GM21528 (cell line): ENCODE results near the gene EGF.

Experiments
- ATAC-seq: cut with Tn5 transposase; IDR thresholded peaks from one replicate; pipeline ENCODE4 v1.9.1; 2021; ENCODE audit warnings: mild to moderate bottlenecking, moderate library complexity; ENCODE audit not compliant: unreplicated experiment, low FRiP score

Gene EGF

DNA sequence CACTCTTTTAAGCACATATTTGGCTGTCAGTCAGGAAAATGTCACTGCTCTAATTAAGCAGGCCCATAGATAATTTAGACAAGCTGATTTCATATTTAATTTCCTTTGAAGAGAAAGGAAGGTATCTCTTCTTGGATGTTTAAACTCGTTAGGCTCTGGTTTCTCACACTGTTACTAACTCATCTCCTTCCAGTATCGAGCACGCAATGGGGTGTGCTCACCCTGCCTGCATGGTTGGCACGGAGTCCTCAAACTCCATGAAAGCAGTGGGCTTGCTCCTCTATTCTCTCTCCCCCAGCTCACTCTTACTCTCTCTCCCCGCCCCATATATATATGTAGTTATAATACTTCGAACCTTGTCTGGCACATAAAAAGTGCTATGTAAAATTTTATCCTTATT lies 76.9 kb downstream of the EGF start:
- ATAC-seq = no peak

DNA sequence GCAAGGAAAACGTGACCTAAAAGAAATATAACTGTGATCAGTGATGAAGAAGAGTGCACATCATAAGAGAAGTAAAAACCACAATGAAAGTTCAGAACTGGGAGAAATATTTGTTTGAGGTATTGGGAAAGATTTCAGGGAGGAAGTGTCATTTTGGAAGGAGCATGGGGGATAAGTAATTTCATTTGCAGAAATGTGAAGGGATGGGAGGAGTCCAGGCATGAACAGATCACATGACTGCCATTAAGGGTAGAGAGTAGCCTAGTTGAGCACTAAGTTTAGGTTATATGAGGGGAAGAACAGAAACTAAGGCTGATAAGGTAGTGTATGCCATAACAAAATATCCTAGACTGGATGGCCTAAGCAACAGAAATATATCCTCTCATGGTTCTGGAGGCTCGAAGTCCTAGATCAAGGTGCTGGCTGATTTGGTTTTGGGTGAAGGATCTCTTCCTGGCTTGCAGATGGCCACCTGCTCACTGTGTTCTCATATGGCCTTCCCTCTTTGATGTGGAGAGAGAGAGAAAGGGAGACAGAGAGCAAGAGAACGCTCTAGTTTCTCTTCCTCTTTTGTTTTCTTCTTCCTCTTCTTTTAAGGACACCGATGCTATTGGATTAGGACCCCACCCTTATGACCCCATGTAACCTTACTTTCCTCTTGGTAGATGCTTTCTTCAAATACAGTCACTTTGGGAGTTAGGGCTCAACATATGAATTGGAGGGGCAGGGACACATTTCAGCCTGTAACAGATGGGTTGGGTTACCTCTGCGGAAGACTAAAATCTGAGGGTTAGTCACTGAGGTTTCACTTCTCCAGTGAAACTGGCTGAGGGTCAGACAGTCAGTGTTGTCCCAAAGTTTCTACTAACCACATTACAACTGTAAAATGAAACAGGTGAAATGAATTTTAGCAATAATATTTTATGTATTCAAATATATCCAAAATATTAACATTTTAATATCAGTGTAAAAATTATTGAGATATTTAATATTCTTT lies 77.9 kb downstream of the EGF start:
- ATAC-seq = peak; percentile 94

DNA sequence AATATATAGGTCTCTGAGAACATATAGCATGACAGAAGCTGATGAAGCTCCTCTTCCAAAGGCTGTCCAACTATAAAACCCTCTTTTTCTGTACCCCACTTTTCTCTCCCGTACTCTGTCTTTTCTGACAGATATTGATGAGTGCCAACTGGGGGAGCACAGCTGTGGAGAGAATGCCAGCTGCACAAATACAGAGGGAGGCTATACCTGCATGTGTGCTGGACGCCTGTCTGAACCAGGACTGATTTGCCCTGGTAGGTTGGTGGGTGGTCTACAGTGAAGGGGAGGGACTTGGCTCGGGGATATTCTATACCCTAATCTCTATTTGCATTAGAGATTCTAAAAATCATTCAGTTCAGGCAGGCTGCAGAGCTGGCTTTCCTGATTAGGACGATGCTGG lies 80.4 kb downstream of the EGF start:
- no peak for ATAC-seq

DNA sequence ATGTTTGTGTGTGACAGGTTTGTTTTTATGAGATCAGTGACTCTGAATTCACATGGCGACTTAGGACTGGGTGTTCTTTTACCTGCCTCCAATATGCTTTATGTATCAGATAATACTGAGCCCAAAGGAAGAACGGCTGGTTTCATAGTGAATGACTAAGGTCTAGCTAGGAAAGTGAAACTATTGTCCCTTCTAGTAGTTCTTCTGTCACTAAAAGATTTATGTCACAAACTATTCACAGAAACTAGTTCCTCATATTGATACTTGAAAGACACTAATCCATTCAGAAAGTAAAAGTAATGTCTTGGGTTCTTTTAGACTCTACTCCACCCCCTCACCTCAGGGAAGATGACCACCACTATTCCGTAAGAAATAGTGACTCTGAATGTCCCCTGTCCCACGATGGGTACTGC lies 81.7 kb downstream of the EGF start:
- peak; percentile 69 for ATAC-seq

DNA sequence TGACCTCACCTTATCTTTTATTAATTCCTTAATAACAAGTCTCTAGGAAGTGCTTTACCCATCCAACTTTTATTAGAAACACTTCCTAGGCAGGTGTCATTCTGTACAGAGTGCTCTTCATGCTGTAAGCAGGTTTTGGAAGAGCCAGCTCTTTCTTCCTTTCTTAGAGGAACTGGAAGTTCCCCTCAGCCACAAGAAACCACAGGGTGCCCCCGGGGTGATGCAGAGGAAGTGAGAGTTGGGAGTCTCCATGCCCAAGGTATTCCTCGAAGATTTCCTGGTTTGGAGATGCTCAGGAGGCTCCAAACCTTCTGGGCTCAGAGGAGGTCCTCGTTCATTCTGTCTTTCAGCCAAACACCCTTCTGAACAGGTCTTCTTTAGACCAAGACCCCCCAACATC lies 83.8 kb downstream of the EGF start:
- no peak for ATAC-seq

DNA sequence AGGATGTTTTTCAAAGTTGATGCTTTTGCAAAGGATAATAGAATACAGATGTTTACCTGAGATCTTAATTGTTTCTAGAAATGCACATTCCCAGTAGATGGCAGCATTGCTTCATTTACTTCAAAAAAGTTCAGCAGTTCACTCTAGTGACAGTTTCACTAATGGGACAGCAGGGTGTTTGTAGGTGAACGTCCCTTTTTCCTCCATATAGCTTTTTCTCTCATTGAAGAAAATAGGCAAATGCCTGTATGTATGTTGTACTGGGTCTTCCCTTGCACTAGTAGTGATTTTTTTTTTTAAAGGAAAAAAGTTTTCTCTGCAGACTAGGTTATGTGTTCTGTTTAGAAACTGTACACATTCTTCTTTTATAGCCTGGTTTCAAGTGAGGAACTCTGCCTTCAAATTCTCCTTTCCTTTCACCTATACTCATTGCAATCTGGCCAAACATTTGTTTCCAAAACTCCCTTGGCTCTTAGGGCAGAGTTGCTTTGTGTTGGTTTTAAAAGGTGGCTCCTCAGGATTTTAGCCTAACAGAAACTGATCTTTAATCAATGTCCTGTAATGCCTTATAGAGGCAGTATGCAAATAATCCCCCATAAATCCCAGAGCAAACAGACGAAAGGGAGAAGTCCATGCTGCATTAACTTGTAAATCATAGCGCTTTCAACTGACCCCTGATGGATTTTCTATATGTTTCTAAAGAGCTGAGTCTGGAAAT lies 86.3 kb downstream of the EGF start:
- peak; percentile 39 for ATAC-seq

DNA sequence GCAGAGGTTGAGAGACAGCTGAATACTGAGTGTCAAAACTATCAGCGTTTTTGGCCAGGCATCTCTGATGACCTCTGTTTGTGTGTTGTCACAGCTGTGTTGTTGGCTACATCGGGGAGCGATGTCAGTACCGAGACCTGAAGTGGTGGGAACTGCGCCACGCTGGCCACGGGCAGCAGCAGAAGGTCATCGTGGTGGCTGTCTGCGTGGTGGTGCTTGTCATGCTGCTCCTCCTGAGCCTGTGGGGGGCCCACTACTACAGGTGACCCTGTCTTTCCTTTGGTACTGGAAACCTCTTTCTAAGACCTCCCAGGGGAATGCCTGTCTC lies 86.9 kb downstream of the EGF start:
- ATAC-seq = no peak

DNA sequence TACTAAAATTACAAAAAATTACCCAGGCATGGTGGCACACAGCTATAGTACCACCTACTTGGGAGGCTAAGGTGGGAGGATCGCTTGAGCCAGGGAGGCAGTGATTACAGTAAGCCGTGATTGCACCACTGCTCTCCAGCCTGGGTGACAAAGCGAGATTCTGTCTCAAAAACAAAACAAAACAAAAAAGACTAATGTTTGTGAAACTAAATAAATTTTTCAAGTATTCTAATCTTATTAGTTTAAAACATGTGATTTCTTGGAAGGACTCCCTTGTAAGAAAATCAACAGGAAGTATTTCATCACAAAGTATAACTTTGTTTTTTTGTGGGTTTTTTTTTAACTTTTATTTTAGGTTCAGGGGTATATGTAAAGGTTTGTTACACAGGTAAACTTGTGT lies 89.6 kb downstream of the EGF start:
- no peak for ATAC-seq

DNA sequence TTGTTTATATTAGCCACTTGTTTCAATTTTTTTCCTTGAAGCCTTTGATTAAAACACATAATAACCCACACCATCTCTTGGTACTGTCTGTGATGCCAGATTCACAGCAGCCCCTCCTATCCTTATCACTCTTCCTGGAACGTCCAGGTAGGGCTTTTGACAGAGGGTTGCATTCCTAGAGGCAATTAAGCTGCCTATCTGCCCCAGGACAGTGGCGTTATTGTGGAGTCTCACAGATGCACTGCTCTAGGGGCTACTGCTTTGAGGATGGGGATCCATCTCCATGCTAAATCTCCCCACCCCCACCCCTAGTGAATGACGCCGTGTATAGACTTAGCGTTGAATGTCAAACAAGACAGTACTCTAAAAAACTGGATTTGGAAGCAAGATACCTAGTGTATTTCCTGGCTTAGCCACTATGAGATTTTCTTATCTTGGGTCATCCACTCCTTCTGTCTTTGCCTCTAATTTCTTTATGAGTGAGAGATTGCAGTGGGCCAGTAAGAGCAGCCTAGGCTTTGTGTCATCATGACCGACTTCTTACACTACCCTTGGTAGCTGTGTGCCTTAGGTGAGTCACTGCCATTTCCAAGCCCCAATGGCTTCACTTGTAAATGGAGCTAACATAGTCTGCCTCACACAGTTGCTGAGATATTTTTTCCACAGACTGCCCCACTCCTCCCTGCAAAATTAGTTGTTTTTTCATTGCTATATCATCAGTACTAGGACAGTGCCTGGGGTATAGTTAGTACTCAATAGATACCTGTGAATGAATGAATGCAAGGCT lies 90.9 kb downstream of the EGF start:
- no peak for ATAC-seq

DNA sequence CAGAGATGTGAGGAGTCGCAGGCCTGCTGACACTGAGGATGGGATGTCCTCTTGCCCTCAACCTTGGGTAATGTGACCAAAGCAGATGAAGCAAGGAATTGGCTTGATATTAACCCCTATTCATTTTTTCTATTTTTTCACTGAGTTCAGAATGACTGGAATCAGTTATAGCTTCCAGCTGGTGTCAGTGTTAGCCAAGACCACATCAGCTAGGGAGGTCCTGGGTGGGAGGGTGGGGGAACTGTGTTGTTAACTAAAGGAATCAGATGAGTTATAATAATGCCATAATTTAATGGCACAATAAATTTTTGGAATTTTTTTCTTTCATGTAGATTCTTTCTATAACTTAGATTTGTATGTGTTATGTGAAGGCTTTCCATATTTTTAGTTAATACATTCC lies 91.9 kb downstream of the EGF start:
- no peak for ATAC-seq

DNA sequence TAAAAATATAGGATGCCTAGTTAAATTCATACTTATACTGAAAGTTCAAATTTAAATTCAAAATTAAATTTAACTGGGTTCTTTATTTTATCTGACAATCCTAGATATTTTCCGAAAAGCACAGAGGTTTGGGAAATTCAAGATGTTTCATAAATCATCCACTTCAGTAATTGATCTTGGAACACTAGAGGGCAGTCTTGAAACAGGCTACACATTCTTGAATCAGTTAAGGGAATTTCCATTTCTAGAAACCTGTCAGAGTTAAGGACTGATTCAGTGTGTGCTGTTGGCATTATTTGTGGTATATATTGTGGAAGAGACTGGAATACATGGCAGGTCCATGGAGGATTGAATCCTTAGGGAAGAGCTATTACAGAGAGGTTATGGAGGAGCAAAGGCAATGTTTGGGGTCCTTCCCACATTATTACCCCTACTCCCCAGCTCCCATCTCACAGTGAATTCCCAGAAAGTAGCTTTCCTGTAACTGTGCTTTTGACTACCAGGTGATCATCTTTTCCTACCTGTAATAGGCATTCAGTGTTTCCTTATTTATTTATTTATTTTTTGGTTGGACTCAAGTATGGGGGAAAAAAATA lies 92.9 kb downstream of the EGF start:
- ATAC-seq = no peak

DNA sequence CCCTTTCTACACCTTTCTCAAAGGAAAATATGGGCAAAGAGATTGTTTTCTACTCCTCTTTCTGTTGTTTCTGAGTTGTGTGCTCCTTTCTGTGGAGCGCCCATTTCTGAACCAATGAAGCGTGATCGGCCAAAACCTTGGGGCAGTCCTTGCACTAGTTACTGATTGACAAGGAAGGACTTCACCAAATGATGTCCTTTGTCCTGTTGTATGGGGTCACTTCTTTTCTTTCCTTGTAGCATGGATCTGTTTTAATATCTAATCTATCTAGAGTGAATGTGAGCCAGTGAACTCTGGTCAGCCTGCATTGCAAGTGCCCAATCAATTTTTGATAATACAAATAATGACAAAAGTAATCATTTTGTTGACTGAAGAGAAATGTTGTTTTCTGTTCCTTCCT lies 94.5 kb downstream of the EGF start:
- no peak for ATAC-seq

DNA sequence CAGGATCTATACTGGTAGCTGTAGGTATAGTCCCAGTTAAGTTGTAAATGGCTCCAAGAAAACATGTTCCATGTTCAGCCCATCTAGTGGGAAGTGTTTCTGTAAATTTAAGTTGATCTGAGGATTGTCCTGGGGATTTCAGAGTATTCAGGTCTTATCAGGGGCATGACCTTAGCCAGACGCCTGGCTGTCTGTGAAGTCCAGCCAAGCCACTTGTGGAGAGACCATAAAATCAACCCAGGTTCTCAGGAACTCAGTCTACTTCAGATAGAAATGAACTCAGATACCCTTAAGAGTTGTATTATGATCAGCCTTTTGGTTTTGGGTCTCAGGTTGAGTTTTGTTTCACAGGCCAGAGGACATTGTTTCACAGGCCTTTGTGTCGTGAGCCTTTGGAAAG lies 95.9 kb downstream of the EGF start:
- no peak for ATAC-seq

DNA sequence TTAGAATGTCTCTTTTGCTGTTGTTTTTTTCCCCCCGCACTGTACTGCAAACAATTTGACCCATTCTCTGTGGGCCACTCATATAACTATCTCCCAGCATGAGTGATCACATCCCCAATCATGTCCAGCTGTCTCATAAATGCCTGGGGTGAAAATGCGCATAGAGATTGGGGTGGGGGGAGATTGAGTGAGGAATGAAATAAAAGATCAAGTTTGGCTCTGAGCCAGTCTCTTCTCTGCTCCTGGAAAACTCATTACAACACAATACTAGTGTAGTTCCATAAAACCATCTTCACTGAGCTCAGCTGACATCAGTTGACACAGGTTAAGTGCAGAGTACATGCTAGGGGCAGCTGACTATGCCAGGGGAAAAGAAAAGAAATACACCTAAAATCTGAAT lies 96.9 kb downstream of the EGF start:
- ATAC-seq = no peak

DNA sequence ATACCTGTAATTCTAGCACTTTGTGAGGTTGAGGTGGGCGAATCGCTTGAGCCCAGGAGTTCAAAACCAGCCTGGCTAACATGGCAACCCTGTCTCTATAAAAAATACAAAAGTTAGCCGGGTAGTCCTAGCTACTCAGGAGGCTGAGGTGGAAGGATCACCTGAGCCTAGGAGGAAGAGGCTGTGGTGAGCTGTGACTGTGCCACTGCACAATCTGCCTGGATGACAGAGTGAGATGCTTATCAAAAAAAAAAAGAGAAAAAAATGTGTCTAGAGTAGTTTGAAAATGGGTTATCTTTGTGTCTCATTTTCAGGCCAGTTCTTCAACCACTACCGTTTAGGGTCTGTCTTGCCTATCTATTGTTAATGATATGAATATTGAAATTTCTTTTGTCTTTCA lies 98.1 kb downstream of the EGF start:
- ATAC-seq = no peak

DNA sequence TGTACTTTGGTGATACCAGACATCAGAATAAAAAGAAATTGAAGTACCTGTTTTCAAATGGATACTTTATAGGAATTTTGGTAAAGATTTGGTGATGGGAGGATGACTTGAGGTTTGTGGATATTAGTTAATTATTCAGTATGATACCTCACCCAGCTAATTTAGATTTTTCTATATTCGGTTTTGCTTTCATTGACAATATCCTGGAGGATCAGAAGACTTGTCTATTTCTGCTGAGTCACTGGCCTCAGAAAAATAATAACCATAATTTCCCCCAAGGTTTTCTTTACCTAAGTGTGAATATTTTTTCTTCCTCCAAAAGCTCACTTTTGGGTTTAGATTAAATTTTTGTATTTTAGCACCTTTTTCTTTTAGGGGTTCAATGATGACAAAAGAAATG lies 100.2 kb downstream of the EGF start:
- ATAC-seq = no peak

DNA sequence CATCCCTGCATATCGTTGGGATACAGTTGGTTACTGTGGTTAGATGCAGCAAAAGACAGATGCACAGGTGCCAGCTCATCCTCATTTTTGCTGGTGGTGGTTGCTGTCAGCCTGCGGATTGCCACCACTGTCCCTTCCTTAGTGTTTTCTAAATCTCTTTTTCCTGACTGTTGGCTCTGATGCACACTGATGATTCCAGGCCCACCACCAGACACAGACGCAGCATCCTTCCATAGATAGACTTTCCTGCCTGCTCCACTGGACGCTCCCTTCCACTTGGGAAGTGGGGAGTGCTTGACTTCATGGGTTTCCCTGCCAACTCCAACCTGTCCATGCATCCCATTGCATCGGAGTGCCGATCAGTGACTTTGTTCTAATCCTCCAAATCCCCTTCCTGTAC lies 101.5 kb downstream of the EGF start:
- ATAC-seq = no peak

DNA sequence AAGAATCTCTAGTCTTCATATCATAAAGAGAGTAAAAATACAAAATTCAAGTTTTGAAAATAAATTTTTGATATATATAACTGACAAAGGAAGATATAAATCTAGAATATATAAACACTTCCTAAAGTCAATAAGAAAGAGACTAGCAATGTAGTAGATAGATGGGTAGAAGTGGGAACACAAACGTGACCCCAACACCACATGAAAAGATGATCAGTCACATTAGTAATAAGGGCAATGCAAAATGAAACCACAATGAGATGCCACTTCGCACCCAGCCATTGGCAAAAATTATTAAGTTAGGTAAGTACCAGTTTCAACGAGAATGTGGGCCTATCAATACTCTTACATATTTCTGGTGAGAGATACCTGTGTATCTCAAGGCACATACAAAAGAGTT lies 106.5 kb downstream of the EGF start:
- no peak for ATAC-seq

DNA sequence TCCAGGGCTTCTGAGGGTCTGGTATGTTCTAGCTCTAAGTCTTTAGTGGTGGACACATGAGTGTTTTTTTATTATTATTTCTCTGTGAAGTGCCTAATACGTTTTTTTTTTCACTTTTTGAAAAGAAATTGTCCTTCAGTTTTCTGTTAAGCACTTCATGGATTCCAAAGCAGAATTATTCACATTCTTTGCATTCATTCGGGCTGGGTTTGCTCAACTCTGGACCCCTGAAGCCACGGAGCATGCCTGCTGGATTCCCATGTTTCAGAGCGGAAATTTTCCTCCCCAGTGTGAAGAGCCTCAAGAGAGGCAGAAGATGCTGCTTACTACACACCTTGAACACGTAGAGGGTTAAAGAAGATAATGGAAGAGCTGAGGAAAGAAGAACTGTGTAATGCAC lies 107.5 kb downstream of the EGF start:
- no peak for ATAC-seq

DNA sequence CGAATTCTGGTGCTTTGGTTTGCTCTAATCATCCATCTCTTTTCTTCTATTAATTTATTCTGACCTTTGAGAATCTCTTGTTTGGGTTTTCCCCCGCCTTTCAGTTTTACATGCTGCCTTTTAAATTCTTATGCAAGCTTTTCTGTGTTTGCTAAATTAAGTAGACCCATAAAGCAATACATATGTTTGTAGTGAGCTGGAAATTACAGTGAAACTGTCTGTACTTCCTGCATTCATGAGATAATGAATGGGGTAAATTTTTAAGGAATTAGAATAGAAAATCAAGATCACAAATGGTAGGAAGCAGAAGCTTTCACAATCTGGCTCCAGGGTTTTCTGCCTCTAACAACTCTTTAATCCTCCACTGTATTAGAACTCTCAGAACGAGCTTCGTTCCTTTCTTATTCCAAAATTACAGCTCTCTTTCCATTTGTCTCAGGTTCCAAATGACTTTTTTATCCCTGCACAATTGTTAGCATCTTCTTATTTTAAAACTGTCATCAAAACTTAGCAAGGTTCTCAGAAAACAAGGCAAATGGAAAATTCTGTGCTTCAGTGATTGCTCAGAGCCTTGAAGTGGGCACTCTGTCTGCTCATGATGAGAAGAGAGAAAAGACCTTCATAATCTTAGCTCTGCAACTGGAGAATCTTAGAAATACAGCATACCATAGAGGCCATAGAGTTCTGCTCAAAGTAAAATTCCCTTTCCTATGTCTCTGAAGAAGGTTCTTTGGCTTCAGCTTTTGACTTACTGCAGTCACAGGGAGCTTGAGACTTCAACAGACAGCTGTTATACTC lies 108.2 kb downstream of the EGF start:
- ATAC-seq = no peak
